NT2/D1 (cell line): ENCODE data around the gene SAP130.

Source experiments
- SUZ12 ChIP-seq: IDR thresholded peaks from 2 replicates; pipeline ENCODE4 v1.6.1; 2011; ENCODE audit not compliant: insufficient read length, insufficient read depth; ENCODE audit errors: extremely low read depth
- YY1 ChIP-seq: IDR thresholded peaks from 2 replicates; pipeline ENCODE4 v1.6.1; 2011; ENCODE audit not compliant: insufficient read length, insufficient read depth
- ZNF274 ChIP-seq: IDR thresholded peaks from 2 replicates; pipeline ENCODE4 v1.6.1; 2011; ENCODE audit warnings: mild to moderate bottlenecking, low read depth, low read length

DNA sequence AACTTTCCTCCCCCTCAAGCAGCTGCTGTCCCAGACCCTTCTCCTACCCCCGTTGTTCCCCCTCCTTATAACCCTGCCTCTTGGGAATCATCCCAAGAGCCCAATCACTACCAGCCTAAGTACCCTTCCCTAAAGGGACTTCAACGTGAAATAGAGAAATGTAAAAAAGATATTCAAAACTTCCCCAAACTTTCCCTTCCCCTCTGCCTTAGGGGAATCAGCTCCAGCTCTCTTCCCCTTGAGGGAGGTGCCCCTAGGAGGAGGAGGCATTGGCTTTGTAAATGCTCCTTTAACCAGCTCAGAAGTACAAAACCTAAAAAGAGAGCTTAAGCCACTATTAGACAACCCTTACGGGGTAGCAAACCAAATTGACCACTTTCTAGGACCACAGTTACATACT is 10.6 kb upstream of the SAP130 start:
- TF ChIP-seq YY1 (no peak), SUZ12 (no peak), ZNF274 (no peak)
